ENCODE measurements around the gene PHLDA1.

Gene PHLDA1

GRCh38 chr12:76073561-76073960 is 42.0 kb upstream of the PHLDA1 start:
- no peak for TF ChIP-seq CTCF (IDR thresholded peaks at IDR 0.05)
- TF ChIP-seq ZFX (IDR thresholded peaks at IDR 0.05; ENCODE audit: borderline replicate concordance) = no peak
- H3K27ac ChIP-seq = no peak overlapping the region

- TF ChIP-seq CTCF (IDR thresholded peaks at IDR 0.05) = no peak
- TF ChIP-seq ZFX (IDR thresholded peaks at IDR 0.05; ENCODE audit: borderline replicate concordance) = no peak
- no peak overlapping the region for H3K27ac ChIP-seq
Observed at GRCh38 chr12:76072568-76072967, 41.0 kb upstream of the PHLDA1 start.

- no peak overlapping the region for H3K27ac ChIP-seq
- TF ChIP-seq CTCF (IDR thresholded peaks at IDR 0.05) = no peak
- TF ChIP-seq ZFX (IDR thresholded peaks at IDR 0.05; ENCODE audit: borderline replicate concordance) = no peak
Observed at GRCh38 chr12:76069339-76069738, 37.8 kb upstream of the PHLDA1 start.

- TF ChIP-seq ZFX (IDR thresholded peaks at IDR 0.05; ENCODE audit: borderline replicate concordance) (no peak), CTCF (IDR thresholded peaks at IDR 0.05) (no peak)
- H3K27ac ChIP-seq = no peak overlapping the region
Observed at GRCh38 chr12:76065917-76066316, 34.3 kb upstream of the PHLDA1 start.

- H3K27ac ChIP-seq = no peak overlapping the region
- no peak for TF ChIP-seq ZFX (IDR thresholded peaks at IDR 0.05; ENCODE audit: borderline replicate concordance)
- no peak for TF ChIP-seq CTCF (IDR thresholded peaks at IDR 0.05)
Observed at GRCh38 chr12:76064904-76065303, 33.3 kb upstream of the PHLDA1 start.

- TF ChIP-seq CTCF (IDR thresholded peaks at IDR 0.05) (no peak), ZFX (IDR thresholded peaks at IDR 0.05; ENCODE audit: borderline replicate concordance) (no peak)
Observed at GRCh38 chr12:76060111-76060510, 28.5 kb upstream of the PHLDA1 start.

GRCh38 chr12:76057326-76057725 is 25.8 kb upstream of the PHLDA1 start:
- no peak for TF ChIP-seq CTCF (IDR thresholded peaks at IDR 0.05)
- no peak overlapping the region for H3K27ac ChIP-seq

More at GRCh38 chr12:76060111-76060510, 28.5 kb upstream of the PHLDA1 start:
- H3K27ac ChIP-seq = no peak overlapping the region
